GM18951 (cell line): ENCODE data around the gene MMP8.
"Not testable (repeated sequence)": the region's sequence is repeated elsewhere in the genome, so short reads cannot be mapped to it uniquely, and the experiment has no call there.

Experiments
- POLR2A ChIP-seq: IDR thresholded peaks from 4 replicates; pipeline ENCODE4 v1.6.1; 2011; ENCODE audit warnings: mild to moderate bottlenecking; ENCODE audit not compliant: insufficient read length, insufficient read depth; ENCODE audit errors: extremely low read depth
- in situ Hi-C: fragments of 300-500 bp; cut with MboI; formaldehyde crosslinking; loops from one replicate; pipeline ENCODE4 v1.12.0; 2022; ENCODE audit warnings: low sequenced_read_pairs, mixed read lengths, inconsistent platforms; ENCODE audit not compliant: unreplicated experiment

MMP8 gene

DNA sequence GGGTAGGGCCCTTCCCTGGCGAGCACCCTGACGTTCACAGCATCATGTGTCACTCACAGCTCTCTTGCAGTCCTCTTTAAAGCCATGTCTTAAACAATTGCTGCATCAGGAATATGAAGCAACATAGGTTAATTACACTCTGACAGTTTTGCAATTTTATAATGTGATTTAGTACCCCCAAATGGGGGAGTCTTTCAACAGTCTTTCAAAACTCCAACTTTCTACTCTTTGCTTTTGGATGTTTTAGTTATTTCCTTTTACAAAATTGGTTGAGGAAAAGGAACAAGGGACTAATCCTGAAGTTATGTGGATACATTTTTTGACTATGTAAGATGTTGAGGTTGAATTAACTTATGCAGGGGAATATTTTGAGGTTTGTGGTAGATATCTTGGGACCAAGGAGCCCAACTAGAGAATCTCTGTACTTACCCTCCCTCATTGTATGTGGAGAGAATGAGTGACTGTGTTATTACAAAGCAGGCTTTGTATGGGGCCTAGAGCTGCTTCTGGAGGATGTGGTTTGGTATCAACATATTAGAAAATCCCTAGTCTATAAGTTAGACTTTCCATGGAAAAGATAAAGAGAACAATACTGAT, at the start of gene MMP8:
MMP8 (minus strand) TSS at position 51 of the 597 bp plus-strand sequence. CDS start 99 bp downstream, outside the sequence.
- in situ Hi-C loops, result no loop called here
- TF ChIP-seq POLR2A, result no peak

DNA sequence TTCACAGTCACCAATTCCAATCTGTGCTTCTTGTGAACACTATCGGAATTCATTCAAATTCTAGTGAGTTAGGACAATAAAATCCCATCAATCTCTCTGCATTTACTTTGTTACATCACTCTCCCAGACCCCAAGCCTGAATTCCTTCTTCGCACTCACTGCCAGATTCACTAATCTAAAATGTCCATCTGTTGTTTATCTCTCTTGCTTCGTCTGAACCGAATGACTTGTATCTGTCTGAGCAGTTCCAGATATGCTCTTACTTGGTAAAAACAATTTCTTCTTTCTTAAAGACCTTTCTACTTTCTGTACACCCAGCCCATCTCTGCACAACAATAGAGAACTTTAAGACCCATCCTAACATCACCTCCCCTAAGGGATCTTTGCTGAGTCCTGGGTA, 48.6 kb upstream of the MMP8 start:
- TF ChIP-seq POLR2A, result no peak
- in situ Hi-C loops, result no loop called here

GRCh38 chr11:102771351-102771750, 46.6 kb upstream of the MMP8 start:
- in situ Hi-C loops, result no loop called here

DNA sequence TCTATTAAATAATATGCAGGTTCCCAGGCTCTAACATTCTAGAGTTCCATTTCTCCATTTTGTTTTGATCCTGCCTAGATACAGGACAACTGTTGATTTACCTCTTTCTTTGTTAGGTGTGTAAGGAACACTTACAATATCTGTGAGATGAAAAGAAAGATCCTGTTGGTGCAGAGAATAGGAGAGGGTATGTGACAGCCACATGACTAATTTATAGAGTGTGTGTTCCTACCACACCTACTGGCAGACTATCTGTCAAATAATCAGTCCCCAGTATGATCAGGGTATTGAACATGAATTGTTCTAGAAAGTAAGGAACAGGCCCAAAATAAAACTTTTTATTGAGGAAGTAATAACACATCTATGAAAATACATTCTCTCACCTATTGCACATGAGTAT, 45.4 kb upstream of the MMP8 start:
- TF ChIP-seq POLR2A, result no peak
- in situ Hi-C loops, result no loop called here

More at GRCh38 chr11:102771351-102771750, 46.6 kb upstream of the MMP8 start:
- TF ChIP-seq POLR2A, result no peak

- in situ Hi-C loops, result no loop called here
- no peak for TF ChIP-seq POLR2A
Measured at GRCh38 chr11:102767800-102768199, 43.0 kb upstream of the MMP8 start.

GRCh38 chr11:102763440-102763839, 38.7 kb upstream of the MMP8 start:
- no peak for TF ChIP-seq POLR2A
- in situ Hi-C loops, result no loop called here

DNA sequence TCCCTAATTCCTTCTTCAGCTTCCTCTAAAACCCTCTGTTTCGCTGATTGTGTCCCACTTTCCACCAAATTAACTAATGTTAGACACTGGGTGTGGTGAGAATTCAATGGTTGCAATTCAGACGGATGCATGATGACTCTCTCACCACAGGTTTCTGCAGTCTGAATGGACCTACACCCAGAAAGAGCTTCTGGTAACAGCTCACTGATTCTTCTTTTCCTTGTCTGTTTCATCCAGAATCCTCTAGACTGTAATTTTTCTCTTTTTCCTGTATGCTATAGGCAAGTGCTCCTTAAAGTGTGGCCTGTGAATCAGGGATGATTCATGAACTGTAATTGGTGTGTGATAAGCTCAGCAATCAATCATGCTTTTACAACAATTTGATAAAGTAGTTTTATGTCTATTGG, 37.6 kb upstream of the MMP8 start:
- in situ Hi-C loops, result no loop called here
- no peak for TF ChIP-seq POLR2A

DNA sequence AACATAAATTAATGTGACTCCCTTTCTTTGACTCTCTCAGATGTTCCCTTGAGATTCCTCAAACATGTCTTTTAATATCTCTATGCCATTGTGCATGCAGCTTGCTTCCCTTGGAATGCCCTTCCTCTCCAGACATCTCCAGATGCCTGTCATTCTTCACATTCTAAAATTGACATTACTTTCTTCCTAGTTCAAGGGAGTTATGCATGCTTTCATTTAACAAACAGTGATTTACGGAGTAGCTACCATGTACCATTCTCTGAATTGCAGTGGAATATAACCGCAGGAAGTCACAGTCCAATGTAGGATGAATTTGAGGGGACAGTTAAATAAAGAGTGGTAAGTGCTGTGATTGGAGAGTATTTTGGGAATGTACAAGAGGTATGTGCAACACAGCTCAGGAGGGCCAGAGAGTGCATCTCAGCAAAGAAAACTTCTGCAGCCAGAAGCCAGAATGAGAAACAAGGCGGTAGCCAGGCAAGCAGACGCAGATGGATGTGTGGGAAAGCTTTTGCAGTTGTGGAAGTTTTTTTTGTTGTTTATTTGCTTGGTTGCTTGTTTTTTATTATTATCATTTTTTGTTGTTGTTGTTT, 37.0 kb upstream of the MMP8 start:
- no peak for TF ChIP-seq POLR2A
- in situ Hi-C loops, result no loop called here

GRCh38 chr11:102760344-102761035, 35.7 kb upstream of the MMP8 start:
- in situ Hi-C loops, result no loop called here
- TF ChIP-seq POLR2A, result no peak

GRCh38 chr11:102757823-102758549, 33.2 kb upstream of the MMP8 start:
- TF ChIP-seq POLR2A, result no peak
- in situ Hi-C loops, result no loop called here

DNA sequence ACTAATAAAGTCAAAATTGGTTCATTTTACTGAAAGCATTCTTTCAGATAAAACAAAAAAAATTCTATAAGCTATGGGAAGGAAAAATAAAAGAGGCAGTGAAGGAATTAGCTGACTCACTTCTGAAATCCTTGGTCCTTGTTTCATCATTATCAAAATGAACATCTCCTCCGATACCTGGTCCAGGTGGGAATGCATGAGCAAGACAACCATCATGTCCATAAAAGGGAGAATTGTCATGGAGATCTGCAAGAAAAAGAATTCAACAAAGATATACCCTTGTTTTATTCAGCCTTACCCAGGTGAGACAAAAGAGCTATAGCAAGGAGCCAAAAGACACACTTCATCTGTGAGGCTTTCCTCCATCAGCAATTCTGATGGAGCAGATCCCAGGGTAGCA, 28.5 kb upstream of the MMP8 start:
- TF ChIP-seq POLR2A, result no peak
- in situ Hi-C loops, result no loop called here

DNA sequence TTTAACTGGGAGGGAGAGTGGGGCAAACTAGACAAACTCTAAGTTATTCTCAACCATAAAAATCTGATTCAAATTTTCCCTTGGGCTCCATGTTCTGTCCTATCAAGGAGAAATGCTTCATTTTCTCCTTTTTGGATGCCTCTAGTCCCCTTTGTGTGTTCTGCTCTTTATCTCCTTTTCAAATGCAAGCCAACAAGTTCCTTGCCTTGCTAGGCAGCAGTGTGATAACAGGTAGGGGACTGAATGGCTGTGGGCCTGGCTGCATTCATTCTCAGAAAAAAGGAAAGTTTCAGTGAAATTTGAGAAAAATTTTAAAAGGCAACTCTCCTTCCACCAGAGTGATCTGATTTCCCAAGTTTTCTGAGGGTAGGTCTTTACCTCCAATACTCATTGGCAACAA, 26.9 kb upstream of the MMP8 start:
- no peak for TF ChIP-seq POLR2A
- in situ Hi-C loops, result no loop called here

DNA sequence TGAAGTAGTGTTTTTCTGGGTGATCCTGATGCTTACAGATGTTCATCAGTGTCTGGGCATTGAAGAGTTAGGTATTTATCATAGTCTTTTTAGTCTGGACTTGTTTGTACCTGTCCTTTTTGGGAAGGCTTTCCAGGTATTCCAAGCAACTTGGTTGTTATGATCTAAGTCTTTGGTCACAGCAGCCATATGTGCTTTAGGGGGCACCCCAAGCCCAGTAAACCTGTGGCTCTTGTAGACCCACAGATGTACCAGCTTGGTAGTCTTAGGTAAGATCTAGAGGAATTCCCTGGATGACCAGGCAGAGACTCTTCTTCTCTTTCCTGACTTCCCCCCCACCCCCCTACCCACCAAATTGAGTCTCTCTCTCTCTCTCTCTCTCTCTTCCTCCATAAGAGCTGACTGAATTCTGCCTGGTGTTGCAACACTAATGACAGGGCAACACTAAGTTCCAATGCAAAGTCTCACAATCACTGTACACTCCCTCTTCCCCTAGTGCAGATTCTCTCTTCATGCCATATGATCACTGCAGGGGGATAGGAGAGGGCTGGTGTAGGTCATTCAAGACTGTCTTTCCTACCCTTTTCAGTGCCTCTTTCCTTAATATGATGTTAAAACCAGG, 24.5 kb upstream of the MMP8 start:
- in situ Hi-C loops, result no loop called here
- TF ChIP-seq POLR2A, result no peak

GRCh38 chr11:102746746-102747578, 22.2 kb upstream of the MMP8 start:
- in situ Hi-C loops, result not testable (repeated sequence)
